Lower leg skin (tissue), 3 donors: ENCODE results near the gene GABRG3.

Experiments used
- POLR2A ChIP-seq, 2 donors: fragments of 450-650 bp; IDR thresholded peaks; one replicate each; pipeline ENCODE4 v1.6.1; 2016 to 2017; ENCODE audit warnings: antibody characterized with exemption in 2 of 2, mild to moderate bottlenecking in 1 of 2, moderate library complexity in 1 of 2
- TF ChIP-seq, protein P1 (sequence below), 3 donors: fragments of 450-650 bp; IDR thresholded peaks; one replicate each; pipeline ENCODE4 v1.5.1; 2016; ENCODE audit warnings: antibody characterized with exemption in 3 of 3, mild to moderate bottlenecking in 3 of 3, moderate library complexity in 2 of 3

GRCh38 chr15:27268923-27269322 lies 297.9 kb downstream of the GABRG3 start:
- no peak for TF ChIP-seq POLR2A (IDR thresholded peaks at IDR 0.05)
- TF ChIP-seq, protein P1, sequence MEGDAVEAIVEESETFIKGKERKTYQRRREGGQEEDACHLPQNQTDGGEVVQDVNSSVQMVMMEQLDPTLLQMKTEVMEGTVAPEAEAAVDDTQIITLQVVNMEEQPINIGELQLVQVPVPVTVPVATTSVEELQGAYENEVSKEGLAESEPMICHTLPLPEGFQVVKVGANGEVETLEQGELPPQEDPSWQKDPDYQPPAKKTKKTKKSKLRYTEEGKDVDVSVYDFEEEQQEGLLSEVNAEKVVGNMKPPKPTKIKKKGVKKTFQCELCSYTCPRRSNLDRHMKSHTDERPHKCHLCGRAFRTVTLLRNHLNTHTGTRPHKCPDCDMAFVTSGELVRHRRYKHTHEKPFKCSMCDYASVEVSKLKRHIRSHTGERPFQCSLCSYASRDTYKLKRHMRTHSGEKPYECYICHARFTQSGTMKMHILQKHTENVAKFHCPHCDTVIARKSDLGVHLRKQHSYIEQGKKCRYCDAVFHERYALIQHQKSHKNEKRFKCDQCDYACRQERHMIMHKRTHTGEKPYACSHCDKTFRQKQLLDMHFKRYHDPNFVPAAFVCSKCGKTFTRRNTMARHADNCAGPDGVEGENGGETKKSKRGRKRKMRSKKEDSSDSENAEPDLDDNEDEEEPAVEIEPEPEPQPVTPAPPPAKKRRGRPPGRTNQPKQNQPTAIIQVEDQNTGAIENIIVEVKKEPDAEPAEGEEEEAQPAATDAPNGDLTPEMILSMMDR (IDR thresholded peaks at IDR 0.05) = no peak
